Fibroblast of lung (primary cell): ENCODE data around the gene SNRPD3. TPM values are rescaled to one million over a fixed set of nuclear protein-coding genes. Genes with fewer than 3 reads are reported as not detected.
"Not testable (repeated sequence)": the region's sequence is repeated elsewhere in the genome, so short reads cannot be mapped to it uniquely, and the experiment has no call there.

Experiments used
- DNase-seq, 2 donors: peaks; one replicate each; pipeline versions ENCODE4 v3.0.0 to v3.0.0-alpha.2; 2010; ENCODE audit warnings: low read depth in 2 of 2
- H2AFZ ChIP-seq: 2 replicates; pipeline ENCODE4 v1.5.1; 2012; ENCODE audit warnings: low read length, control low read depth, inconsistent platforms
- H3K27ac ChIP-seq: 2 replicates; pipeline ENCODE4 v1.5.1; 2011; ENCODE audit warnings: low read length, control low read depth; ENCODE audit not compliant: insufficient read depth
- H3K27me3 ChIP-seq: 2 replicates; pipeline ENCODE4 v1.5.1; 2011; ENCODE audit warnings: mild to moderate bottlenecking, low read length; ENCODE audit not compliant: control insufficient read depth, insufficient read depth
- H3K36me3 ChIP-seq: 2 replicates; pipeline ENCODE4 v1.5.1; 2011; ENCODE audit warnings: low read length; ENCODE audit not compliant: control insufficient read depth, insufficient read depth
- H3K4me1 ChIP-seq: 2 replicates; pipeline ENCODE4 v1.5.1; 2011; ENCODE audit warnings: low read length; ENCODE audit not compliant: control insufficient read depth, insufficient read depth; ENCODE audit errors: extremely low read depth
- H3K4me2 ChIP-seq: 2 replicates; pipeline ENCODE4 v1.5.1; 2011; ENCODE audit warnings: low read length, control low read depth; ENCODE audit not compliant: insufficient read depth; ENCODE audit errors: extremely low read depth
- H3K4me3 ChIP-seq, 4 experiments: fragments of 200-600 bp in 1 of 4; sonication (generic) in 1 of 4; replicated peaks in 1 of 4; 2 replicates each; pipeline ENCODE4 v1.5.1; 2011 to 2016; ENCODE audit warnings: low read length in 4 of 4, low read depth in 3 of 4, mild to moderate bottlenecking in 3 of 4, control low read depth in 2 of 4, inconsistent platforms in 1 of 4, mixed read lengths in 1 of 4; ENCODE audit not compliant: insufficient read depth in 1 of 4; ENCODE audit errors: control extremely low read depth in 1 of 4
- H3K79me2 ChIP-seq: 2 replicates; pipeline ENCODE4 v1.5.1; 2012; ENCODE audit warnings: mild to moderate bottlenecking, low read length, inconsistent platforms; ENCODE audit not compliant: control insufficient read depth, insufficient read depth
- H3K9ac ChIP-seq: 2 replicates; pipeline ENCODE4 v1.5.1; 2011; ENCODE audit warnings: mild to moderate bottlenecking, low read length, control low read depth; ENCODE audit not compliant: insufficient read depth
- H3K9me3 ChIP-seq: 2 replicates; pipeline ENCODE4 v1.5.1; 2012; ENCODE audit warnings: low read depth, low read length; ENCODE audit not compliant: control insufficient read depth, insufficient read depth
- H4K20me1 ChIP-seq: 2 replicates; pipeline ENCODE4 v1.5.1; 2011; ENCODE audit warnings: low read length; ENCODE audit not compliant: control insufficient read depth, insufficient read depth; ENCODE audit errors: extremely low read depth
- polyA plus RNA-seq, 2 donors: library from polyadenylated mRNA; depleted of rRNA in 1 of 2; stranded (reverse) in 1 of 2; unstranded in 1 of 2; fragments of >200 nt; gene quantifications; 2 replicates each; pipeline ENCODE4 v1.2.1, GENCODE V29; 2011 to 2012; ENCODE audit warnings: missing spikeins in 1 of 2
- total RNA-seq: library from RNA; depleted of rRNA; stranded (reverse); fragments of >200 nt; gene quantifications from 2 replicates; pipeline ENCODE4 v1.2.1, GENCODE V29; 2014

Gene SNRPD3
- total and polyA plus RNA-seq, 2 donors (not counting 1 experiment from before 2014, with no cell fraction given) = 114 to 151 TPM

GRCh38 chr22:24602847-24603769, 47.3 kb downstream of the SNRPD3 start, which contains the start of gene GGT1:
Gene GGT1 (plus strand): TSS chr22:24603193. CDS start chr22:24611082, 7,889 bp downstream.
- not testable (repeated sequence) for DNase-seq, H3K4me2 ChIP-seq, H3K79me2 ChIP-seq, H4K20me1 ChIP-seq, H3K27ac ChIP-seq, H3K4me3 ChIP-seq, H2AFZ ChIP-seq, H3K4me1 ChIP-seq, H3K27me3 ChIP-seq, H3K36me3 ChIP-seq, H3K9ac ChIP-seq, H3K9me3 ChIP-seq

DNA sequence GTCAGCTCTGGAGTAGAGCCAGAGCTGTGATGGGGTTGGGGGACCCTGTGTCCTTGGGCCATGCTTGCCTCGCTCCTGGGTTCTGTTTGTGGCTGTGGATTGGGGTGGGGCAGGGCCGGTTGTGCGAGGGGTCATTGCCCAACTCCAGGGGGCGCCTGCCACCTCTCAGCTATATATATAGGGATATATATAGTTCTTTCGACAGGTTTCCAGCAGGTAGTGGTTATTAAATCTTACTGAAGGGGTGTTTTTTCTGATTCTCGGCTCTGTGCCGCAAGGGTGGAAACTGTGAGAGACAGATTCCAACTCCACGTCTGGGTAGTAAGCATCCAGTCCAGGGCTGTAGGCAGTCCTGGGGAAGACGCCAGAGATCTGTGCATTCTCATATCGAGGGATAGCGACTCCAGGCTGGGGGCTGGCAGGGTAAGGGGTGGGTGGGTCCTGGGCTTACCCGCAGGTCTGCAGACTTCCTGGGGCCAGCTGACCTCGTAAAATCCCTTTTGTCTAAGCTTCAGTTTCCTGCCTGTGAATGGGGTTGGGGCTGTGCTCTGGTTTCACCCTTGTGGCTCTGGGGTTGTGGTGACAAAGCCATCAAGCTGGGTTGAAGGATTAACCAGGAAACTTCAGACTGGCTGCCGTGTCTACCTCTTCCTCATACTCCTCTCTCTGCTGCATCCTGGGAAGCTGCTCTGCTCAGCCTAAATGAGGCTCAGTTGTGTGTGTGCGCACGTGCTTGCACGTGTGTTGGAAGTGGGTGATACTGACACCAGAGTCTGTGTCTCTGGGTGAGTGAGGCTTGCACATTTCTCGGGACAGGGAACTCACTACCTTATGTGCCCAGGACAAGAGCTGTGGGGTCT, 48.2 kb downstream of the SNRPD3 start:
- H3K27ac ChIP-seq, H3K27me3 ChIP-seq, H3K4me3 ChIP-seq, DNase-seq, H3K36me3 ChIP-seq, H3K4me1 ChIP-seq, H3K9me3 ChIP-seq, H4K20me1 ChIP-seq, H3K4me2 ChIP-seq, H3K9ac ChIP-seq, H3K79me2 ChIP-seq, H2AFZ ChIP-seq: not testable (repeated sequence)

GRCh38 chr22:24606340-24606739, 50.5 kb downstream of the SNRPD3 start:
- H3K27ac ChIP-seq, H3K4me1 ChIP-seq, H3K27me3 ChIP-seq, H2AFZ ChIP-seq, H3K36me3 ChIP-seq, H3K4me2 ChIP-seq, H3K79me2 ChIP-seq, H3K9me3 ChIP-seq, H3K9ac ChIP-seq, H4K20me1 ChIP-seq, H3K4me3 ChIP-seq, DNase-seq: not testable (repeated sequence)

- H3K9ac ChIP-seq, H3K79me2 ChIP-seq, H3K27ac ChIP-seq, H3K4me2 ChIP-seq, H3K27me3 ChIP-seq, DNase-seq, H4K20me1 ChIP-seq, H3K36me3 ChIP-seq, H2AFZ ChIP-seq, H3K4me1 ChIP-seq, H3K9me3 ChIP-seq, H3K4me3 ChIP-seq: not testable (repeated sequence)
Measured at GRCh38 chr22:24607429-24607983, 51.7 kb downstream of the SNRPD3 start.

- H3K36me3 ChIP-seq, H3K9ac ChIP-seq, H3K27me3 ChIP-seq, H4K20me1 ChIP-seq, H3K79me2 ChIP-seq, H3K4me1 ChIP-seq, H2AFZ ChIP-seq, H3K4me3 ChIP-seq, H3K4me2 ChIP-seq, H3K9me3 ChIP-seq, H3K27ac ChIP-seq, DNase-seq: not testable (repeated sequence)
Measured at GRCh38 chr22:24608327-24608726, 52.5 kb downstream of the SNRPD3 start.

- H4K20me1 ChIP-seq, H2AFZ ChIP-seq, H3K36me3 ChIP-seq, H3K9ac ChIP-seq, H3K4me2 ChIP-seq, H3K4me1 ChIP-seq, DNase-seq, H3K79me2 ChIP-seq, H3K9me3 ChIP-seq, H3K27me3 ChIP-seq, H3K27ac ChIP-seq, H3K4me3 ChIP-seq: not testable (repeated sequence)
Measured at GRCh38 chr22:24609888-24610287, 54.1 kb downstream of the SNRPD3 start.
